Measurements from ENCODE around the gene SGK2. TPM values are rescaled to one million over a fixed set of nuclear protein-coding genes. Genes with fewer than 3 reads are reported as not detected.

The SGK2 gene
- total RNA-seq, 1 experiment from 2014 or later, result not detected

GRCh38 chr20:43535370-43536004 is 23.3 kb upstream of the SGK2 start:
- H3K36me3 Mint-ChIP-seq (ENCODE audit: insufficient read depth in 1 of 3, low read depth in 3 of 3), result peaks cover 0 to 19% (median 17%) of the 10 kb centered on the region in 3 experiments; a peak in 6 of 7 replicates
- H3K23ac ChIP-seq (ENCODE audit: insufficient read length, low read depth, low read length), result no peak overlapping the region
- no peak for TF ChIP-seq CTCF (conservative IDR thresholded peaks at IDR 0.05)
- peak overlapping the region in 1 of 3 experiments; percentile 57; a peak in 1 of 7 replicates for H3K27ac Mint-ChIP-seq
- H3K23me2 ChIP-seq (ENCODE audit: insufficient read length, low read depth, low read length, poor library complexity, severe bottlenecking), result no peaks in the 10 kb centered on the region
- no peak overlapping the region for H3K4ac ChIP-seq (ENCODE audit: low read depth, low read length)
- no peak overlapping the region for H2BK15ac ChIP-seq (ENCODE audit: low read depth, low read length)
- no peak overlapping the region for H3K18ac ChIP-seq (ENCODE audit: insufficient read length, low read depth, low read length)
- H3K27ac ChIP-seq (ENCODE audit: insufficient read length, low read depth, low read length), result no peak overlapping the region
- no peaks in the 10 kb centered on the region for H3K9me3 ChIP-seq (ENCODE audit: control insufficient read depth, low read depth, low read length)
- DNase-seq, result no peak
- H2BK20ac ChIP-seq (ENCODE audit: low read depth, low read length, poor library complexity, severe bottlenecking), result no peak overlapping the region
- no peak overlapping the region for H2BK120ac ChIP-seq (ENCODE audit: low read depth, low read length, poor library complexity, severe bottlenecking)
- no peak overlapping the region for H2BK5ac ChIP-seq (ENCODE audit: insufficient read length, low read length)
- no peak overlapping the region for H3K56ac ChIP-seq (ENCODE audit: insufficient read length, low read depth, low read length)
- no peak overlapping the region for H3K4me2 ChIP-seq (ENCODE audit: insufficient read depth, insufficient read length, low read length)
- H3K4me1 Mint-ChIP-seq, result no peaks in the 10 kb centered on the region; a peak in 1 of 4 replicates
- no peaks in the 10 kb centered on the region for H3K4me1 ChIP-seq (ENCODE audit: insufficient read depth, low read length)
- no peak overlapping the region for H4K5ac ChIP-seq (ENCODE audit: insufficient read length, low read depth, low read length)
- no peaks in the 10 kb centered on the region for H3K27me3 ChIP-seq (ENCODE audit: insufficient read depth, low read length)
- no peaks in the 10 kb centered on the region for H3K27me3 Mint-ChIP-seq (ENCODE audit: low read depth)
- no peaks in the 10 kb centered on the region for H3K79me2 ChIP-seq (ENCODE audit: insufficient read depth, low read length)
- no peak overlapping the region for H3T11ph ChIP-seq (ENCODE audit: low read length)
- no peak overlapping the region for H2AK5ac ChIP-seq (ENCODE audit: insufficient read length, low read length)
- H2BK12ac ChIP-seq (ENCODE audit: insufficient read length, low read depth, low read length), result no peak overlapping the region
- no CpG with 5 or more reads among the region's 7 CpGs for whole genome bisulfite sequencing (ENCODE audit: extremely low coverage, insufficient read length, low lambda C conversion rate)
- no peak overlapping the region for H4K8ac ChIP-seq (replicated peaks; ENCODE audit: insufficient read length, low read depth, low read length)
- no peak overlapping the region for H3K4me3 Mint-ChIP-seq
- H3K9ac ChIP-seq (ENCODE audit: extremely low read depth, insufficient read length, low read length), result no peak overlapping the region
- H3K79me1 ChIP-seq (ENCODE audit: insufficient read depth, low read depth, low read length, poor library complexity, severe bottlenecking), result no peaks in the 10 kb centered on the region
- H3K9me3 Mint-ChIP-seq, result no peaks in the 10 kb centered on the region
- no peak overlapping the region for H2AFZ ChIP-seq (ENCODE audit: low read length)
- H4K91ac ChIP-seq (ENCODE audit: insufficient read length, low read depth, low read length), result no peak overlapping the region
- H4K20me1 ChIP-seq (ENCODE audit: control insufficient read depth, insufficient read depth, insufficient read length), result no peaks in the 10 kb centered on the region
- no peak overlapping the region for H3K14ac ChIP-seq (ENCODE audit: insufficient read depth, low read length)
